ENCODE measurements around the gene PLD4. TPM values are rescaled to one million over a fixed set of nuclear protein-coding genes. Genes with fewer than 3 reads are reported as not detected.

The PLD4 gene
- total and polyA plus RNA-seq, 9 of the 15 experiments (the other 6 are each of a cell fraction or from before 2014, with no cell fraction given), result 0.18 to 0.24 TPM; not detected in 7

DNA sequence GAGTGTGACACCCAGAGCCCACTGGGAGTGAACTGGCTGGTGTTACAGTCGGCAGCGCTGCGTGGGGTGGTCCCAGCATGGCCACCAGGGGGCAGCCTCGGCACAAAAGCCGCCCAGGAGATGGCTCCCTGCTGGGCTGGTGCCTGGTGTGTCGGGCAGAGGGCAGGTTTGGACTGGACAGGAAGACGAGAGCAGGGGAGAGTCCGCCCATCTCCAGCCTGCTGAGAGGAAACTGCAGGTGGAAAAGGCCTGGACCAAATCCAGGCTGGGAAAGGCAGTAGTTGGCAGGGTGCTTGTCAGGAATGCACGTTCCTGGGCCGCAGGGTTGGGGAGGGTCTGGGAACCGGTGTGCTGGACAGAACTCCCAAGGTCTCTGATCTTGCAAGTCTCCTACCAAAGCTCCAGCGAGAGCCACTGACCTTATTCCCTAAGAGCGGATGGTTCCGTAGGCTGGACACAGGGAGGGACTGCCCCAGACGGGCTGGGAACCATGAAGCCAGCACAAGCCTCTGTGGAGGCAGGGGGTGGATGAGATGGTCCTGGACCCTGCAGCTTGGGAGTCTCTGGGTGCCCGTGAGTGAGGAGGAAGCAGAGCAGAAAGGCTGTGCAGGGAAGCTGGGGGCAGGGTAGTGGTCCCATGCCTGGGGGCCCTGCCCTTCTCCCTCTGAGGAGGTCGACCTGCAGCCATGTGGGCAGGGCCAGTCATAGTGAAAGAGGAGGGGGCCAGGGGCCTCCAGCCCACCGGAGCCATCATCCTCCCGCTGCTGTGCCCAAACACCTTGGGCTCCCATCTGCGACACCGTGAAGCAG lies 51.7 kb downstream of the PLD4 start (continued):
- TF ChIP-seq MYNN (IDR thresholded peaks at IDR 0.05) (peak; percentile 35; the same call in 1 of the 2 replicates), MYNN (CRISPR knock-in tag; IDR thresholded peaks at IDR 0.05) (no peak), DMBX1 (CRISPR knock-in tag; IDR thresholded peaks at IDR 0.05; ENCODE audit: borderline replicate concordance) (no peak), HCFC1 (IDR thresholded peaks at IDR 0.05; ENCODE audit: low read depth, low read length) (no peak), BHLHE40 (IDR thresholded peaks at IDR 0.05; ENCODE audit: low read length) (peak; percentile 18; the same call in 1 of the 2 replicates), ARID2 (IDR thresholded peaks at IDR 0.05) (peak; percentile 87), SRSF7 (optimal IDR thresholded peaks at IDR 0.05; ENCODE audit: low read depth, low read length) (no peak), ZNF24 (IDR thresholded peaks at IDR 0.05) (no peak), HDAC1 (IDR thresholded peaks at IDR 0.05) (peak in 1 of 2 experiments; percentile 40; a peak in 1 of 4 replicates), ZBED1 (IDR thresholded peaks at IDR 0.05) (no peak), ZNF143 (CRISPR knock-in tag; IDR thresholded peaks at IDR 0.05) (no peak), SMC3 (conservative IDR thresholded peaks at IDR 0.05; ENCODE audit: insufficient read depth, low read depth, low read length) (peak; percentile 92)
- TF ChIP-seq, protein P1, sequence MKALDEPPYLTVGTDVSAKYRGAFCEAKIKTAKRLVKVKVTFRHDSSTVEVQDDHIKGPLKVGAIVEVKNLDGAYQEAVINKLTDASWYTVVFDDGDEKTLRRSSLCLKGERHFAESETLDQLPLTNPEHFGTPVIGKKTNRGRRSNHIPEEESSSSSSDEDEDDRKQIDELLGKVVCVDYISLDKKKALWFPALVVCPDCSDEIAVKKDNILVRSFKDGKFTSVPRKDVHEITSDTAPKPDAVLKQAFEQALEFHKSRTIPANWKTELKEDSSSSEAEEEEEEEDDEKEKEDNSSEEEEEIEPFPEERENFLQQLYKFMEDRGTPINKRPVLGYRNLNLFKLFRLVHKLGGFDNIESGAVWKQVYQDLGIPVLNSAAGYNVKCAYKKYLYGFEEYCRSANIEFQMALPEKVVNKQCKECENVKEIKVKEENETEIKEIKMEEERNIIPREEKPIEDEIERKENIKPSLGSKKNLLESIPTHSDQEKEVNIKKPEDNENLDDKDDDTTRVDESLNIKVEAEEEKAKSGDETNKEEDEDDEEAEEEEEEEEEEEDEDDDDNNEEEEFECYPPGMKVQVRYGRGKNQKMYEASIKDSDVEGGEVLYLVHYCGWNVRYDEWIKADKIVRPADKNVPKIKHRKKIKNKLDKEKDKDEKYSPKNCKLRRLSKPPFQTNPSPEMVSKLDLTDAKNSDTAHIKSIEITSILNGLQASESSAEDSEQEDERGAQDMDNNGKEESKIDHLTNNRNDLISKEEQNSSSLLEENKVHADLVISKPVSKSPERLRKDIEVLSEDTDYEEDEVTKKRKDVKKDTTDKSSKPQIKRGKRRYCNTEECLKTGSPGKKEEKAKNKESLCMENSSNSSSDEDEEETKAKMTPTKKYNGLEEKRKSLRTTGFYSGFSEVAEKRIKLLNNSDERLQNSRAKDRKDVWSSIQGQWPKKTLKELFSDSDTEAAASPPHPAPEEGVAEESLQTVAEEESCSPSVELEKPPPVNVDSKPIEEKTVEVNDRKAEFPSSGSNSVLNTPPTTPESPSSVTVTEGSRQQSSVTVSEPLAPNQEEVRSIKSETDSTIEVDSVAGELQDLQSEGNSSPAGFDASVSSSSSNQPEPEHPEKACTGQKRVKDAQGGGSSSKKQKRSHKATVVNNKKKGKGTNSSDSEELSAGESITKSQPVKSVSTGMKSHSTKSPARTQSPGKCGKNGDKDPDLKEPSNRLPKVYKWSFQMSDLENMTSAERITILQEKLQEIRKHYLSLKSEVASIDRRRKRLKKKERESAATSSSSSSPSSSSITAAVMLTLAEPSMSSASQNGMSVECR (CRISPR knock-in tag; IDR thresholded peaks at IDR 0.05), result no peak
- TF ChIP-seq, protein P2, sequence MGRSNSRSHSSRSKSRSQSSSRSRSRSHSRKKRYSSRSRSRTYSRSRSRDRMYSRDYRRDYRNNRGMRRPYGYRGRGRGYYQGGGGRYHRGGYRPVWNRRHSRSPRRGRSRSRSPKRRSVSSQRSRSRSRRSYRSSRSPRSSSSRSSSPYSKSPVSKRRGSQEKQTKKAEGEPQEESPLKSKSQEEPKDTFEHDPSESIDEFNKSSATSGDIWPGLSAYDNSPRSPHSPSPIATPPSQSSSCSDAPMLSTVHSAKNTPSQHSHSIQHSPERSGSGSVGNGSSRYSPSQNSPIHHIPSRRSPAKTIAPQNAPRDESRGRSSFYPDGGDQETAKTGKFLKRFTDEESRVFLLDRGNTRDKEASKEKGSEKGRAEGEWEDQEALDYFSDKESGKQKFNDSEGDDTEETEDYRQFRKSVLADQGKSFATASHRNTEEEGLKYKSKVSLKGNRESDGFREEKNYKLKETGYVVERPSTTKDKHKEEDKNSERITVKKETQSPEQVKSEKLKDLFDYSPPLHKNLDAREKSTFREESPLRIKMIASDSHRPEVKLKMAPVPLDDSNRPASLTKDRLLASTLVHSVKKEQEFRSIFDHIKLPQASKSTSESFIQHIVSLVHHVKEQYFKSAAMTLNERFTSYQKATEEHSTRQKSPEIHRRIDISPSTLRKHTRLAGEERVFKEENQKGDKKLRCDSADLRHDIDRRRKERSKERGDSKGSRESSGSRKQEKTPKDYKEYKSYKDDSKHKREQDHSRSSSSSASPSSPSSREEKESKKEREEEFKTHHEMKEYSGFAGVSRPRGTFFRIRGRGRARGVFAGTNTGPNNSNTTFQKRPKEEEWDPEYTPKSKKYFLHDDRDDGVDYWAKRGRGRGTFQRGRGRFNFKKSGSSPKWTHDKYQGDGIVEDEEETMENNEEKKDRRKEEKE (IDR thresholded peaks at IDR 0.05; ENCODE audit: borderline replicate concordance in 1 of 2, control insufficient read depth in 1 of 2, low read depth in 2 of 2, low read length in 1 of 2), result no peak
- TF ChIP-seq, protein P3, sequence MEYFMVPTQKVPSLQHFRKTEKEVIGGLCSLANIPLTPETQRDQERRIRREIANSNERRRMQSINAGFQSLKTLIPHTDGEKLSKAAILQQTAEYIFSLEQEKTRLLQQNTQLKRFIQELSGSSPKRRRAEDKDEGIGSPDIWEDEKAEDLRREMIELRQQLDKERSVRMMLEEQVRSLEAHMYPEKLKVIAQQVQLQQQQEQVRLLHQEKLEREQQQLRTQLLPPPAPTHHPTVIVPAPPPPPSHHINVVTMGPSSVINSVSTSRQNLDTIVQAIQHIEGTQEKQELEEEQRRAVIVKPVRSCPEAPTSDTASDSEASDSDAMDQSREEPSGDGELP (CRISPR knock-in tag; IDR thresholded peaks at IDR 0.05; ENCODE audit: borderline replicate concordance), result peak; percentile 52; the same call in 1 of the 2 replicates
- TF ChIP-seq, protein P4, sequence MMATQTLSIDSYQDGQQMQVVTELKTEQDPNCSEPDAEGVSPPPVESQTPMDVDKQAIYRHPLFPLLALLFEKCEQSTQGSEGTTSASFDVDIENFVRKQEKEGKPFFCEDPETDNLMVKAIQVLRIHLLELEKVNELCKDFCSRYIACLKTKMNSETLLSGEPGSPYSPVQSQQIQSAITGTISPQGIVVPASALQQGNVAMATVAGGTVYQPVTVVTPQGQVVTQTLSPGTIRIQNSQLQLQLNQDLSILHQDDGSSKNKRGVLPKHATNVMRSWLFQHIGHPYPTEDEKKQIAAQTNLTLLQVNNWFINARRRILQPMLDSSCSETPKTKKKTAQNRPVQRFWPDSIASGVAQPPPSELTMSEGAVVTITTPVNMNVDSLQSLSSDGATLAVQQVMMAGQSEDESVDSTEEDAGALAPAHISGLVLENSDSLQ (IDR thresholded peaks at IDR 0.05), result no peak
- TF ChIP-seq, protein P5, sequence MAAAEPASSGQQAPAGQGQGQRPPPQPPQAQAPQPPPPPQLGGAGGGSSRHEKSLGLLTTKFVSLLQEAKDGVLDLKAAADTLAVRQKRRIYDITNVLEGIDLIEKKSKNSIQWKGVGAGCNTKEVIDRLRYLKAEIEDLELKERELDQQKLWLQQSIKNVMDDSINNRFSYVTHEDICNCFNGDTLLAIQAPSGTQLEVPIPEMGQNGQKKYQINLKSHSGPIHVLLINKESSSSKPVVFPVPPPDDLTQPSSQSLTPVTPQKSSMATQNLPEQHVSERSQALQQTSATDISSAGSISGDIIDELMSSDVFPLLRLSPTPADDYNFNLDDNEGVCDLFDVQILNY (CRISPR knock-in tag; IDR thresholded peaks at IDR 0.05), result no peak
